PFSK-1 (cell line): Measurements from ENCODE around the gene MGAT4A.

Experiments used
- POLR2AphosphoS5 ChIP-seq: IDR thresholded peaks from 2 replicates; pipeline ENCODE4 v1.6.1; 2012; ENCODE audit warnings: low read depth, mild to moderate bottlenecking, control low read depth, low read length, moderate library complexity
- TAF1 ChIP-seq: IDR thresholded peaks from 2 replicates; pipeline ENCODE4 v1.6.1; 2012; ENCODE audit warnings: low read length, control low read depth, borderline replicate concordance; ENCODE audit not compliant: insufficient read depth
- TF ChIP-seq, protein P1 (sequence below), 2 experiments: IDR thresholded peaks; 2 replicates each; pipeline versions ENCODE4 v1.6.1 to v1.8.0; 2011 to 2012; ENCODE audit warnings: low read depth in 2 of 2, low read length in 2 of 2, control low read depth in 1 of 2, inconsistent platforms in 1 of 2, mild to moderate bottlenecking in 1 of 2, moderate library complexity in 1 of 2; ENCODE audit not compliant: insufficient read depth in 1 of 2

DNA sequence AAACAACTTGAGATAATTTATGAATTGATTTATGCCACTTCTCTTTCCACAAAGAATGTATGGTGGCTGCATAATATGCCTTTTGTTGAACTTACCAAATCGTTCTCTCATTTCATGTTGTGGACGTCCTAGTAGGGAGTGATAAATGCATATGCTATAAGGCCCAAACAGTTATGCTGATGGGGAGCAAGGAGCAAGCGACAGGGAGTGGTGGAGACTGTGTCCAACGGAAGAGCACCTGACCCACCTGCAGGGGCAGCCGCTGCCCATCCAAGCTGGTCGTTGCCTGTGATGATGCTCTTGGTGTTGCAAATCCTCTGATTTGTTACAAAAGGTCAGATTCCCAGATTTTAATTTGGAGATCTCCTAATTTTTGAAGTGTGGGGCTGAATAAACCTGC is 31.0 kb upstream of the MGAT4A start:
- no peak for TF ChIP-seq POLR2AphosphoS5
- TF ChIP-seq, protein P1, sequence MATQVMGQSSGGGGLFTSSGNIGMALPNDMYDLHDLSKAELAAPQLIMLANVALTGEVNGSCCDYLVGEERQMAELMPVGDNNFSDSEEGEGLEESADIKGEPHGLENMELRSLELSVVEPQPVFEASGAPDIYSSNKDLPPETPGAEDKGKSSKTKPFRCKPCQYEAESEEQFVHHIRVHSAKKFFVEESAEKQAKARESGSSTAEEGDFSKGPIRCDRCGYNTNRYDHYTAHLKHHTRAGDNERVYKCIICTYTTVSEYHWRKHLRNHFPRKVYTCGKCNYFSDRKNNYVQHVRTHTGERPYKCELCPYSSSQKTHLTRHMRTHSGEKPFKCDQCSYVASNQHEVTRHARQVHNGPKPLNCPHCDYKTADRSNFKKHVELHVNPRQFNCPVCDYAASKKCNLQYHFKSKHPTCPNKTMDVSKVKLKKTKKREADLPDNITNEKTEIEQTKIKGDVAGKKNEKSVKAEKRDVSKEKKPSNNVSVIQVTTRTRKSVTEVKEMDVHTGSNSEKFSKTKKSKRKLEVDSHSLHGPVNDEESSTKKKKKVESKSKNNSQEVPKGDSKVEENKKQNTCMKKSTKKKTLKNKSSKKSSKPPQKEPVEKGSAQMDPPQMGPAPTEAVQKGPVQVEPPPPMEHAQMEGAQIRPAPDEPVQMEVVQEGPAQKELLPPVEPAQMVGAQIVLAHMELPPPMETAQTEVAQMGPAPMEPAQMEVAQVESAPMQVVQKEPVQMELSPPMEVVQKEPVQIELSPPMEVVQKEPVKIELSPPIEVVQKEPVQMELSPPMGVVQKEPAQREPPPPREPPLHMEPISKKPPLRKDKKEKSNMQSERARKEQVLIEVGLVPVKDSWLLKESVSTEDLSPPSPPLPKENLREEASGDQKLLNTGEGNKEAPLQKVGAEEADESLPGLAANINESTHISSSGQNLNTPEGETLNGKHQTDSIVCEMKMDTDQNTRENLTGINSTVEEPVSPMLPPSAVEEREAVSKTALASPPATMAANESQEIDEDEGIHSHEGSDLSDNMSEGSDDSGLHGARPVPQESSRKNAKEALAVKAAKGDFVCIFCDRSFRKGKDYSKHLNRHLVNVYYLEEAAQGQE (IDR thresholded peaks at IDR 0.05; ENCODE audit: insufficient read depth in 1 of 2, low read depth in 2 of 2, low read length in 2 of 2): no peak
- no peak for TF ChIP-seq TAF1
